ENCODE measurements around the gene LSR. TPM values are rescaled to one million over a fixed set of nuclear protein-coding genes. Genes with fewer than 3 reads are reported as not detected.

Gene LSR
- polyA plus RNA-seq, 3 donors: 0.08 to 0.17 TPM; not detected in 1

- intact Hi-C loops (cut with micrococcal nuclease): loop anchor here in 1 of 2 donors (10.0 kb wide), 1 partner anchor 57 kb away; the partner anchor contains the start of gene USF2
- Histone ChIP-seq H4K20me1 (ENCODE audit: insufficient read depth, low read length) (no peaks in the 10 kb centered on the region), H3K4me3 (replicated peaks in 1 of 3; ENCODE audit: low read depth in 2 of 3, low read length in 3 of 3) (no peak overlapping the region), H3K79me2 (ENCODE audit: insufficient read depth, low read length) (no peaks in the 10 kb centered on the region), H3K27ac (ENCODE audit: low read depth in 1 of 2, low read length in 2 of 2) (no peak overlapping the region), H3K4me1 (ENCODE audit: control insufficient read depth in 1 of 2, insufficient read depth in 2 of 2, low read length in 2 of 2) (peaks cover 52 to 55% of the 10 kb centered on the region in 2 donors), H3K4me2 (replicated peaks; ENCODE audit: extremely low read depth, low read length, poor library complexity, severe bottlenecking) (no peak overlapping the region), H3K36me3 (replicated peaks in 1 of 2; ENCODE audit: control insufficient read depth in 1 of 2, insufficient read depth in 2 of 2, low read length in 2 of 2) (no peaks in the 10 kb centered on the region), H3K9ac (ENCODE audit: insufficient read depth, low read length, poor library complexity, severe bottlenecking) (no peak overlapping the region), H3K9me3 (replicated peaks in 1 of 2; ENCODE audit: control insufficient read depth in 1 of 2, insufficient read depth in 1 of 2, low read length in 2 of 2) (no peaks in the 10 kb centered on the region), H2AFZ (ENCODE audit: insufficient read depth, low read depth, low read length, poor library complexity, severe bottlenecking) (no peak overlapping the region), H3K27me3 (ENCODE audit: control insufficient read depth in 2 of 2, insufficient read depth in 2 of 2, low read length in 2 of 2) (no peaks in the 10 kb centered on the region)
- Mint-ChIP-seq H3K36me3 (peaks cover 2 to 4% of the 10 kb centered on the region in 2 donors), H3K4me3 (no peak overlapping the region), H3K27me3 (ENCODE audit: low read depth in 3 of 3) (peaks cover 0 to 2% (median 0%) of the 10 kb centered on the region in 3 donors), H3K9me3 (peaks cover 0 to 10% (median 4%) of the 10 kb centered on the region in 7 donors), H3K4me1 (peaks cover 59% of the 10 kb centered on the region), H3K27ac (peak overlapping the region in 1 of 7 donors; percentile 50)
- WGBS (ENCODE audit: insufficient coverage): 100% methylated on average over 2 of the region's 8 CpGs
- no peak for DNase-seq
- TF ChIP-seq, protein P1, sequence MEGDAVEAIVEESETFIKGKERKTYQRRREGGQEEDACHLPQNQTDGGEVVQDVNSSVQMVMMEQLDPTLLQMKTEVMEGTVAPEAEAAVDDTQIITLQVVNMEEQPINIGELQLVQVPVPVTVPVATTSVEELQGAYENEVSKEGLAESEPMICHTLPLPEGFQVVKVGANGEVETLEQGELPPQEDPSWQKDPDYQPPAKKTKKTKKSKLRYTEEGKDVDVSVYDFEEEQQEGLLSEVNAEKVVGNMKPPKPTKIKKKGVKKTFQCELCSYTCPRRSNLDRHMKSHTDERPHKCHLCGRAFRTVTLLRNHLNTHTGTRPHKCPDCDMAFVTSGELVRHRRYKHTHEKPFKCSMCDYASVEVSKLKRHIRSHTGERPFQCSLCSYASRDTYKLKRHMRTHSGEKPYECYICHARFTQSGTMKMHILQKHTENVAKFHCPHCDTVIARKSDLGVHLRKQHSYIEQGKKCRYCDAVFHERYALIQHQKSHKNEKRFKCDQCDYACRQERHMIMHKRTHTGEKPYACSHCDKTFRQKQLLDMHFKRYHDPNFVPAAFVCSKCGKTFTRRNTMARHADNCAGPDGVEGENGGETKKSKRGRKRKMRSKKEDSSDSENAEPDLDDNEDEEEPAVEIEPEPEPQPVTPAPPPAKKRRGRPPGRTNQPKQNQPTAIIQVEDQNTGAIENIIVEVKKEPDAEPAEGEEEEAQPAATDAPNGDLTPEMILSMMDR (IDR thresholded peaks at IDR 0.05): no peak
Measured at GRCh38 chr19:35207391-35207871, 41.4 kb upstream of the LSR start.

DNA sequence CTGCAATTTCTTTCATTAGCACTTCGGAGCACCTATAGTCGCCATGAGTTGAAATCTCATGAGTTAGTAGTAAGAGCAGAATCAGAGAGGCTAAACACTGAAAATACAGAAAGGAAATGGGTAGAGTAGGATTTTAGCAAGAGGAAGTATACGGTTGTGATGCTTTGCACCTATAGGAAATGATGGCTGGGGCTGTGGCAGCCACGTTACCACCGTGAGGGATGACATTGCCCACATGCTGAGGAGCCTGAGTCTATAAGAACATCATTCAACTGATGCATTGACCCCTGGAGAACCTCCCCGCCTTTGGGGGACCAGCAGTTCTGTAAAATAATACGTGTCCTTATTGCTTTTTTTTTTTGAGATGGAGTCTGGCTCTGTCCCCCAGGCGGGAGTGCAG is 40.7 kb upstream of the LSR start:
- Histone ChIP-seq H3K27ac (ENCODE audit: low read depth in 1 of 2, low read length in 2 of 2) (no peak overlapping the region), H4K20me1 (ENCODE audit: insufficient read depth, low read length) (no peaks in the 10 kb centered on the region), H3K79me2 (ENCODE audit: insufficient read depth, low read length) (no peaks in the 10 kb centered on the region), H3K27me3 (ENCODE audit: control insufficient read depth in 2 of 2, insufficient read depth in 2 of 2, low read length in 2 of 2) (no peaks in the 10 kb centered on the region), H3K4me2 (replicated peaks; ENCODE audit: extremely low read depth, low read length, poor library complexity, severe bottlenecking) (no peak overlapping the region), H3K9me3 (replicated peaks in 1 of 2; ENCODE audit: control insufficient read depth in 1 of 2, insufficient read depth in 1 of 2, low read length in 2 of 2) (no peaks in the 10 kb centered on the region), H3K36me3 (replicated peaks in 1 of 2; ENCODE audit: control insufficient read depth in 1 of 2, insufficient read depth in 2 of 2, low read length in 2 of 2) (no peaks in the 10 kb centered on the region), H3K4me1 (ENCODE audit: control insufficient read depth in 1 of 2, insufficient read depth in 2 of 2, low read length in 2 of 2) (peaks cover 59 to 62% of the 10 kb centered on the region in 2 donors), H3K9ac (ENCODE audit: insufficient read depth, low read length, poor library complexity, severe bottlenecking) (no peak overlapping the region), H3K4me3 (replicated peaks in 1 of 3; ENCODE audit: low read depth in 2 of 3, low read length in 3 of 3) (no peak overlapping the region), H2AFZ (ENCODE audit: insufficient read depth, low read depth, low read length, poor library complexity, severe bottlenecking) (no peak overlapping the region)
- 84% methylated on average over 5 of the region's 8 CpGs for WGBS (ENCODE audit: insufficient coverage)
- Mint-ChIP-seq H3K27me3 (ENCODE audit: low read depth in 3 of 3) (peaks cover 0 to 2% (median 0%) of the 10 kb centered on the region in 3 donors), H3K27ac (peak overlapping the region in 3 of 7 donors; percentile 19 to 40 (median 34)), H3K36me3 (peaks cover 2 to 4% of the 10 kb centered on the region in 2 donors), H3K4me3 (no peak overlapping the region), H3K9me3 (peaks cover 0 to 10% (median 4%) of the 10 kb centered on the region in 7 donors), H3K4me1 (peaks cover 66% of the 10 kb centered on the region)
- TF ChIP-seq, protein P1 (IDR thresholded peaks at IDR 0.05): no peak
- intact Hi-C loops (cut with micrococcal nuclease): loop anchor here in 1 of 2 donors (10.0 kb wide), 1 partner anchor 57 kb away; the partner anchor contains the start of gene USF2
- DNase-seq: no peak

All from CD14-positive monocyte (primary cell).